Neural cell (in vitro differentiated cells): Measurements from ENCODE around the gene ARHGAP25. TPM values are rescaled to one million over a fixed set of nuclear protein-coding genes. Genes with fewer than 3 reads are reported as not detected.

Experiments used
- H2AFZ ChIP-seq: fragments of 200-600, 300-800 bp; sonication (generic), shearing (Covaris generic); 2 replicates; pipeline ENCODE4 v1.6.0; 2014; ENCODE audit warnings: low read depth, mild to moderate bottlenecking, antibody characterized with exemption, low read length, moderate library complexity
- H3F3A ChIP-seq: fragments of 200-600 bp; shearing (Covaris generic); 2 replicates; pipeline ENCODE4 v1.6.1; 2016; ENCODE audit warnings: mild to moderate bottlenecking, moderate library complexity, mixed read lengths, antibody characterized with exemption, low read length; ENCODE audit not compliant: insufficient read depth, poor library complexity, severe bottlenecking
- H3K27ac ChIP-seq: fragments of 200-600, 300-800 bp; sonication (generic), shearing (Covaris generic); 2 replicates; pipeline ENCODE4 v1.5.1; 2014; ENCODE audit warnings: mild to moderate bottlenecking, low read length, moderate library complexity
- H3K27me3 ChIP-seq: fragments of 300-800, 200-600 bp; sonication (generic), shearing (Covaris generic); 2 replicates; pipeline ENCODE4 v1.6.0; 2014; ENCODE audit warnings: mild to moderate bottlenecking, low read depth, low read length, moderate library complexity; ENCODE audit not compliant: insufficient read depth
- H3K36me3 ChIP-seq: fragments of 300-800, 200-600 bp; sonication (generic), shearing (Covaris generic); 2 replicates; pipeline ENCODE4 v1.5.1; 2014; ENCODE audit warnings: mild to moderate bottlenecking, antibody characterized with exemption, low read length, moderate library complexity; ENCODE audit not compliant: insufficient read depth
- H3K4me2 ChIP-seq: fragments of 300-800, 200-600 bp; sonication (generic), shearing (Covaris generic); 2 replicates; pipeline ENCODE4 v1.6.0; 2014; ENCODE audit warnings: mild to moderate bottlenecking, low read length
- H3K4me3 ChIP-seq: fragments of 300-800, 200-600 bp; sonication (generic), shearing (Covaris generic); 2 replicates; pipeline ENCODE4 v1.5.1; 2014; ENCODE audit warnings: mild to moderate bottlenecking, low read length, moderate library complexity
- H3K79me2 ChIP-seq: fragments of 200-600 bp; shearing (Covaris generic); replicated peaks from 2 replicates; pipeline ENCODE4 v1.6.0; 2014; ENCODE audit warnings: mild to moderate bottlenecking, low read length, moderate library complexity; ENCODE audit not compliant: insufficient read depth
- H3K9ac ChIP-seq: fragments of 300-800, 200-600 bp; sonication (generic), shearing (Covaris generic); 2 replicates; pipeline ENCODE4 v1.6.1; 2016; ENCODE audit warnings: mild to moderate bottlenecking, low read length, mixed read lengths
- H3K9me2 ChIP-seq: fragments of 200-600 bp; shearing (Covaris generic); 2 replicates; pipeline ENCODE4 v1.6.1; 2016; ENCODE audit warnings: mild to moderate bottlenecking, low read length, mixed read lengths; ENCODE audit not compliant: insufficient read depth
- H3K9me3 ChIP-seq: fragments of 200-600, 300-800 bp; sonication (generic), shearing (Covaris generic); 2 replicates; pipeline ENCODE4 v1.6.1; 2016; ENCODE audit warnings: mild to moderate bottlenecking, mixed run types, low read length, moderate library complexity, mixed read lengths
- H4K20me1 ChIP-seq: fragments of 200-600 bp; shearing (Covaris generic); 2 replicates; pipeline ENCODE4 v1.6.1; 2016; ENCODE audit warnings: mild to moderate bottlenecking, mixed run types; ENCODE audit not compliant: insufficient read depth
- CTCF ChIP-seq: fragments of 450-650 bp; IDR thresholded peaks from 2 replicates; pipeline ENCODE4 v1.5.1; 2014; ENCODE audit warnings: antibody characterized with exemption, mild to moderate bottlenecking, moderate library complexity; ENCODE audit not compliant: poor library complexity, severe bottlenecking
- EP300 ChIP-seq: fragments of 450-650 bp; conservative IDR thresholded peaks from 2 replicates; pipeline ENCODE4 v1.6.1; 2014; ENCODE audit warnings: antibody characterized with exemption, mild to moderate bottlenecking, moderate library complexity; ENCODE audit not compliant: poor library complexity, severe bottlenecking
- EZH2 ChIP-seq: fragments of 200-600, 300-800 bp; shearing (Covaris generic), sonication (generic); IDR thresholded peaks from 2 replicates; pipeline ENCODE4 v1.6.1; 2014; ENCODE audit warnings: antibody characterized with exemption, low read length, borderline replicate concordance, mild to moderate bottlenecking; ENCODE audit not compliant: insufficient read depth, poor library complexity, severe bottlenecking
- MXI1 ChIP-seq: fragments of 450-650 bp; conservative IDR thresholded peaks from 2 replicates; pipeline ENCODE4 v1.6.1; 2014; ENCODE audit warnings: antibody characterized with exemption, mild to moderate bottlenecking; ENCODE audit not compliant: poor library complexity, severe bottlenecking
- POLR2AphosphoS5 ChIP-seq: IDR thresholded peaks from 2 replicates; pipeline ENCODE4 v1.6.1; 2012
- RAD21 ChIP-seq: fragments of 450-650 bp; conservative IDR thresholded peaks from 2 replicates; pipeline ENCODE4 v1.6.1; 2014; ENCODE audit warnings: antibody characterized with exemption, mild to moderate bottlenecking, moderate library complexity
- REST ChIP-seq: IDR thresholded peaks from 2 replicates; pipeline ENCODE4 v1.6.1; 2012; ENCODE audit warnings: borderline replicate concordance
- SMC3 ChIP-seq: fragments of 450-650 bp; conservative IDR thresholded peaks from 2 replicates; pipeline ENCODE4 v1.6.1; 2014; ENCODE audit warnings: antibody characterized with exemption, mild to moderate bottlenecking, moderate library complexity; ENCODE audit not compliant: poor library complexity
- TAF1 ChIP-seq: IDR thresholded peaks from 2 replicates; pipeline ENCODE4 v1.6.1; 2012; ENCODE audit warnings: low read depth
- polyA minus RNA-seq: library from RNA; depleted of rRNA, polyadenylated mRNA; stranded (reverse); fragments of >200 nt; gene quantifications from 2 replicates; pipeline ENCODE4 v1.2.3, GENCODE V29; 2014
- polyA plus RNA-seq: library from polyadenylated mRNA; depleted of rRNA; stranded (reverse); fragments of >200 nt; gene quantifications from 2 replicates; pipeline ENCODE4 v1.2.3, GENCODE V29; 2014

The ARHGAP25 gene
- polyA plus RNA-seq (not detected in 2 replicates), polyA minus RNA-seq (0.73 TPM in 1 of 2 replicates, not detected in the other)

DNA sequence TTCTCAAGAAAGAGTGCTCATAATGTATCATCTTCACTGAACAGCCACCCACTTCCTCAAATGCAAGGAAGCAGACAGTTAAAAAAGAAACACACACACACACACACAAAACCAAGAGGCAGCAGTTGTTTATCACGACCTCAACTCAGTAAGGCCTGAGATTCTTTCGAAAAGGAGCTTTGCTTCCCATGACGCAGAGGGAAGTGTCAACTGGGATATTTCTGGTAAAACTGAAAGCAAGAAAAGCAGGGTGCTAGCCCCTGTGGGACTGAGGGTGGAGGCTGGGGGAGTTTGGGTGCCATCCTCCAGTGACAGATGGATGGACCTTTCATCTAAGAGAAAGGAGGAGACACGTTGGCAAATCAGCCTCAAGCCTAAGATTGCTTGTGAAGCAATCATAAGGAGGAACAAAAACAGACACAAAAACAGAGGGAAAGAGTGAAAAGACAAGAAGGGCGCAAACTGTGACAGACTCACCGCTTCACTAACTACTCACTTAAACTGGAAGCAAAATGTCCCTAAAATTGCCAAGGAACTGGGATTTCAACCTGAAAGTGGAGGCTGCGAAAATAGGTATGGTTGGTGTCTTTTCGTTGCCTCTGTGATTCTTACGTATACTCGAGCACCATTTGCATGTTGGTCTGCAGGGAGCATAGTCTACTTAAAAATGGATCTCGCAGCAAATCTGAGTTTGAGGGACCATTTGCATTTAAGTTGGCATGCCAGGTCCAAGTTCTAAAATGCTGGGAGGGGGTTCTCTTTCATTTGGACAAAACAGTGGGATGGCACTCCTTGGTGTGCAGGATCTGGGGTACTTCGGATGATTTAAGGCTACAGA, at the start of gene ARHGAP25:
ARHGAP25 (plus strand) TSS at position 124 of the 838 bp plus-strand sequence; CDS start at position 513, 389 bp downstream.
- H3K9me3 ChIP-seq: no peaks in the 10 kb centered on the region
- no peak within 1 kb of the TSS for H3K9ac ChIP-seq
- H3K4me2 ChIP-seq: no peak within 1 kb of the TSS
- no peaks in the 10 kb centered on the region for H3F3A ChIP-seq
- H2AFZ ChIP-seq: no peak within 1 kb of the TSS
- H3K4me3 ChIP-seq: no peak within 1 kb of the TSS
- H4K20me1 ChIP-seq: no peaks in the 10 kb centered on the region
- H3K27ac ChIP-seq: no peak within 1 kb of the TSS
- no peaks in the 10 kb centered on the region for H3K27me3 ChIP-seq
- no peaks in the 10 kb centered on the region for H3K36me3 ChIP-seq
- H3K9me2 ChIP-seq: no peaks in the 10 kb centered on the region
- no peaks in the 10 kb centered on the region for H3K79me2 ChIP-seq
- TF ChIP-seq MXI1 (no peak), TAF1 (no peak), EZH2 (no peak), CTCF (no peak), REST (no peak), EP300 (no peak), SMC3 (no peak), POLR2AphosphoS5 (no peak), RAD21 (no peak)

DNA sequence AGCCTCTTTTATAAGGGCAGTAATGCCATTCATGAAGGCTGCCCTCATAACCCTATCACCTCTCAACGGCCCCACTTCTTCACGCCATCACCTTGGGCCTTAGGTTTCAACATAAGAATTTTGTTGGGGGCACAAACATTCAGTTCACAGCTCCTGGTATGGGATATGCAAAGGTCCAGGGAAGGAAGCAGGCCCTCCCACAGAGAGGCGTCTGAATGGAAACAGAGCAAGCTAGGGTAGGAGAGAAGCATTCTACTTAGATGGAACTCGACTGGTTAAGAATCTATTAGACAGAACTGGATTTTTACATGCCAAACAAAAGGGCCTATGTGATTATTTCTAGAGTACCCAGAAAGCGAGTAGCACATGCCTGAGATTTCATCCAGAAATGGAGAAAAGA, 48.4 kb upstream of the ARHGAP25 start:
- Histone ChIP-seq H3K36me3 (no peaks in the 10 kb centered on the region), H3K9me2 (no peaks in the 10 kb centered on the region), H3K27ac (no peak overlapping the region), H3K27me3 (no peaks in the 10 kb centered on the region), H3K4me3 (no peak overlapping the region), H3K79me2 (no peaks in the 10 kb centered on the region), H3F3A (no peaks in the 10 kb centered on the region), H3K4me2 (no peak overlapping the region), H3K9ac (no peak overlapping the region), H2AFZ (no peak overlapping the region), H3K9me3 (no peaks in the 10 kb centered on the region), H4K20me1 (no peaks in the 10 kb centered on the region)
- TF ChIP-seq EZH2 (no peak), CTCF (no peak), RAD21 (no peak), POLR2AphosphoS5 (no peak), TAF1 (no peak), REST (no peak), SMC3 (no peak), MXI1 (no peak), EP300 (no peak)
